ENCODE results near the gene PCDH20.

The PCDH20 gene

DNA sequence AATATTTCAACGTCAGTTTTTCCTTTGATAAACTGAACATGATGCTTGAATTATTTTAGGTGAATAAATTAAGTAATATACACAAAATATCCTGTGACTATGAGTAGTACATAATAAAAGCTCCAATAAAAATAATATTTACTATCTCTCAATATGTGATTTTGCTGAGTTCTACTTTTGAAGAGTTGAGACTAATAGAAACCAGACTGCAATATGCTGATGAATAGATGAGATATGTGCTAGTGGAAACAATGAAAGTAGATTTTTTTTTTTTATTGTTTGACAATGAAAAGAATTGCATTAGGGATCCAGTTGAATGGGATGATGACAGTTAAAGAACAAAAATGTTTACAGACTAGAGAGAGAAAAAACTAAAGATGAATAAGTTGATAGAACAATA lies 16.4 kb upstream of the PCDH20 start (continued):
- TF ChIP-seq, protein P1, sequence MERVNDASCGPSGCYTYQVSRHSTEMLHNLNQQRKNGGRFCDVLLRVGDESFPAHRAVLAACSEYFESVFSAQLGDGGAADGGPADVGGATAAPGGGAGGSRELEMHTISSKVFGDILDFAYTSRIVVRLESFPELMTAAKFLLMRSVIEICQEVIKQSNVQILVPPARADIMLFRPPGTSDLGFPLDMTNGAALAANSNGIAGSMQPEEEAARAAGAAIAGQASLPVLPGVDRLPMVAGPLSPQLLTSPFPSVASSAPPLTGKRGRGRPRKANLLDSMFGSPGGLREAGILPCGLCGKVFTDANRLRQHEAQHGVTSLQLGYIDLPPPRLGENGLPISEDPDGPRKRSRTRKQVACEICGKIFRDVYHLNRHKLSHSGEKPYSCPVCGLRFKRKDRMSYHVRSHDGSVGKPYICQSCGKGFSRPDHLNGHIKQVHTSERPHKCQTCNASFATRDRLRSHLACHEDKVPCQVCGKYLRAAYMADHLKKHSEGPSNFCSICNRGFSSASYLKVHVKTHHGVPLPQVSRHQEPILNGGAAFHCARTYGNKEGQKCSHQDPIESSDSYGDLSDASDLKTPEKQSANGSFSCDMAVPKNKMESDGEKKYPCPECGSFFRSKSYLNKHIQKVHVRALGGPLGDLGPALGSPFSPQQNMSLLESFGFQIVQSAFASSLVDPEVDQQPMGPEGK (tag by site-specific recombination; IDR thresholded peaks at IDR 0.05) = no peak
- TF ChIP-seq ZNF792 (tag by site-specific recombination; IDR thresholded peaks at IDR 0.05) (no peak), ZNF585B (tag by site-specific recombination; IDR thresholded peaks at IDR 0.05) (no peak), SCRT2 (tag by site-specific recombination; IDR thresholded peaks at IDR 0.05) (no peak)

DNA sequence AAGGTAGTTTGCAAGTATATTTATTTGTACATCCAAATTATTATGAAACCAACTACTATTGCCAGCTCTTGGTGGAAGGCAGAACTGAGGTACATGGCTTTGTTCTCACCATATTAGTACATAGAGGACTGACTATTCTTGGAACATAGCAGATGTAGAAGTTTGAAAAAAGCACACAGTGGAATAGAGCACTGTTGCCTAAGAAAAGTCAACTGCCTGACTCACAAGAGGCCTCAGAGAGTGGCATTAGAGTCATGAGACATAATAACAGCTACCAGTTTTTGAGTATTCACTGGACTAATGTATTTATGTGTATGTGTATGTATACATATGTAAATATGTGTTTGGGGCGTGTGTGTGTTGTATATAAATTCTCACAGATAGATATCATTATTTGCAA lies 8.3 kb upstream of the PCDH20 start:
- Histone ChIP-seq H3K4me1 (ENCODE audit: control insufficient read depth, insufficient read depth, low read length) (no peaks in the 10 kb centered on the region), H3K36me3 (ENCODE audit: control insufficient read depth in 2 of 2, insufficient read depth in 1 of 2, low read length in 2 of 2) (no peaks in the 10 kb centered on the region), H3K27ac (ENCODE audit: extremely low read depth, low read depth, low read length) (no peak overlapping the region), H3K9me3 (ENCODE audit: control insufficient read depth, insufficient read depth, low read depth, low read length) (no peaks in the 10 kb centered on the region), H3K4me3 (ENCODE audit: low read depth, low read length) (no peak overlapping the region)
- ChIA-PET CTCF (no interaction called here), POLR2A (no interaction called here)
- no peak for TF ChIP-seq ZNF394 (tag by site-specific recombination; IDR thresholded peaks at IDR 0.05; ENCODE audit: borderline replicate concordance)
- no peak for TF ChIP-seq ZNF341 (tag by site-specific recombination; IDR thresholded peaks at IDR 0.05; ENCODE audit: low read depth)
- TF ChIP-seq ZNF747 (tag by site-specific recombination; IDR thresholded peaks at IDR 0.05) = no peak
- TF ChIP-seq ZNF600 (tag by site-specific recombination; IDR thresholded peaks at IDR 0.05) = no peak

DNA sequence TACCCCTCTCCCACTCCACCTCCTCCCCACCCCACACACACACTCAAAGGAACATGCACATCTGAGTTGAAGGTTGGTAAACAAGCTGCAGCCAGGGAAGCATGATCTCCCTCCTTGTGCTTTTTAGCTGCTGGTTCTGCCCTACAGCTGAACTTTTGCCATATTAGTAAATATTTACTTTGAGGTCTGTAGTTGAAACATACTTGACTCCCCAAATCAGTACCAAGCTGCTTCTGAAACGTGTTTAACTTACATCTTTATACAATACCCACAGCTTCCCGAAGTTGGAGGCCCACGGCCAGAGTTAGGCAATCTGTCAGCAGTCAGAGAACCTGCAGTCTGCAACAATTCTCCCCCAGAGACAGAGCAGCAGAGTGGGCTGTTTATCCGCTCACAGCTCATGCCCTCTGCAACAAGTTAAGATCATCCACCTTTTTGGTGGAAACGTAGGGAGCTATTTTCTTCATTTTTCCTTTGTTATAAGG lies 1.5 kb upstream of the PCDH20 start:
- peaks cover 0 to 7% of the 10 kb centered on the region in 2 experiments; a peak in 1 of 3 replicates for H3K36me3 ChIP-seq (ENCODE audit: control insufficient read depth in 2 of 2, insufficient read depth in 1 of 2, low read length in 2 of 2)
- CTCF ChIA-PET = no interaction called here
- no peak overlapping the region for H3K4me3 ChIP-seq (ENCODE audit: low read depth, low read length)
- H3K4me1 ChIP-seq (ENCODE audit: control insufficient read depth, insufficient read depth, low read length) = no peaks in the 10 kb centered on the region
- no peak overlapping the region for H3K27ac ChIP-seq (ENCODE audit: extremely low read depth, low read depth, low read length)
- TF ChIP-seq, protein P2, sequence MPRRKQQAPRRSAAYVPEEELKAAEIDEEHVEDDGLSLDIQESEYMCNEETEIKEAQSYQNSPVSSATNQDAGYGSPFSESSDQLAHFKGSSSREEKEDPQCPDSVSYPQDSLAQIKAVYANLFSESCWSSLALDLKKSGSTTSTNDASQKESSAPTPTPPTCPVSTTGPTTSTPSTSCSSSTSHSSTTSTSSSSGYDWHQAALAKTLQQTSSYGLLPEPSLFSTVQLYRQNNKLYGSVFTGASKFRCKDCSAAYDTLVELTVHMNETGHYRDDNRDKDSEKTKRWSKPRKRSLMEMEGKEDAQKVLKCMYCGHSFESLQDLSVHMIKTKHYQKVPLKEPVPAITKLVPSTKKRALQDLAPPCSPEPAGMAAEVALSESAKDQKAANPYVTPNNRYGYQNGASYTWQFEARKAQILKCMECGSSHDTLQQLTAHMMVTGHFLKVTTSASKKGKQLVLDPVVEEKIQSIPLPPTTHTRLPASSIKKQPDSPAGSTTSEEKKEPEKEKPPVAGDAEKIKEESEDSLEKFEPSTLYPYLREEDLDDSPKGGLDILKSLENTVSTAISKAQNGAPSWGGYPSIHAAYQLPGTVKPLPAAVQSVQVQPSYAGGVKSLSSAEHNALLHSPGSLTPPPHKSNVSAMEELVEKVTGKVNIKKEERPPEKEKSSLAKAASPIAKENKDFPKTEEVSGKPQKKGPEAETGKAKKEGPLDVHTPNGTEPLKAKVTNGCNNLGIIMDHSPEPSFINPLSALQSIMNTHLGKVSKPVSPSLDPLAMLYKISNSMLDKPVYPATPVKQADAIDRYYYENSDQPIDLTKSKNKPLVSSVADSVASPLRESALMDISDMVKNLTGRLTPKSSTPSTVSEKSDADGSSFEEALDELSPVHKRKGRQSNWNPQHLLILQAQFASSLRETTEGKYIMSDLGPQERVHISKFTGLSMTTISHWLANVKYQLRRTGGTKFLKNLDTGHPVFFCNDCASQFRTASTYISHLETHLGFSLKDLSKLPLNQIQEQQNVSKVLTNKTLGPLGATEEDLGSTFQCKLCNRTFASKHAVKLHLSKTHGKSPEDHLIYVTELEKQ (tag by site-specific recombination; IDR thresholded peaks at IDR 0.05; ENCODE audit: borderline replicate concordance) = no peak
- TF ChIP-seq ZBTB21 (tag by site-specific recombination; IDR thresholded peaks at IDR 0.05) (no peak), RBAK (tag by site-specific recombination; IDR thresholded peaks at IDR 0.05) (no peak), YY1 (tag by site-specific recombination; IDR thresholded peaks at IDR 0.05) (no peak), ZNF510 (tag by site-specific recombination; IDR thresholded peaks at IDR 0.05; ENCODE audit: insufficient replicate concordance) (no peak), ZBTB20 (tag by site-specific recombination; IDR thresholded peaks at IDR 0.05) (no peak), ZNF335 (tag by site-specific recombination; conservative IDR thresholded peaks at IDR 0.05) (no peak), ZNF175 (tag by site-specific recombination; IDR thresholded peaks at IDR 0.05) (no peak), ZFP37 (tag by site-specific recombination; IDR thresholded peaks at IDR 0.05) (no peak), ZNF394 (tag by site-specific recombination; IDR thresholded peaks at IDR 0.05; ENCODE audit: borderline replicate concordance) (no peak), ZNF184 (tag by site-specific recombination; IDR thresholded peaks at IDR 0.05) (no peak)
- TF ChIP-seq, protein P3, sequence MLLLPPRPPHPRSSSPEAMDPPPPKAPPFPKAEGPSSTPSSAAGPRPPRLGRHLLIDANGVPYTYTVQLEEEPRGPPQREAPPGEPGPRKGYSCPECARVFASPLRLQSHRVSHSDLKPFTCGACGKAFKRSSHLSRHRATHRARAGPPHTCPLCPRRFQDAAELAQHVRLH (tag by site-specific recombination; IDR thresholded peaks at IDR 0.05) = no peak
- TF ChIP-seq, protein P4, sequence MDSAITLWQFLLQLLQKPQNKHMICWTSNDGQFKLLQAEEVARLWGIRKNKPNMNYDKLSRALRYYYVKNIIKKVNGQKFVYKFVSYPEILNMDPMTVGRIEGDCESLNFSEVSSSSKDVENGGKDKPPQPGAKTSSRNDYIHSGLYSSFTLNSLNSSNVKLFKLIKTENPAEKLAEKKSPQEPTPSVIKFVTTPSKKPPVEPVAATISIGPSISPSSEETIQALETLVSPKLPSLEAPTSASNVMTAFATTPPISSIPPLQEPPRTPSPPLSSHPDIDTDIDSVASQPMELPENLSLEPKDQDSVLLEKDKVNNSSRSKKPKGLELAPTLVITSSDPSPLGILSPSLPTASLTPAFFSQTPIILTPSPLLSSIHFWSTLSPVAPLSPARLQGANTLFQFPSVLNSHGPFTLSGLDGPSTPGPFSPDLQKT (IDR thresholded peaks at IDR 0.05; ENCODE audit: borderline replicate concordance, low read depth, low read length) = no peak
- TF ChIP-seq, protein P5, sequence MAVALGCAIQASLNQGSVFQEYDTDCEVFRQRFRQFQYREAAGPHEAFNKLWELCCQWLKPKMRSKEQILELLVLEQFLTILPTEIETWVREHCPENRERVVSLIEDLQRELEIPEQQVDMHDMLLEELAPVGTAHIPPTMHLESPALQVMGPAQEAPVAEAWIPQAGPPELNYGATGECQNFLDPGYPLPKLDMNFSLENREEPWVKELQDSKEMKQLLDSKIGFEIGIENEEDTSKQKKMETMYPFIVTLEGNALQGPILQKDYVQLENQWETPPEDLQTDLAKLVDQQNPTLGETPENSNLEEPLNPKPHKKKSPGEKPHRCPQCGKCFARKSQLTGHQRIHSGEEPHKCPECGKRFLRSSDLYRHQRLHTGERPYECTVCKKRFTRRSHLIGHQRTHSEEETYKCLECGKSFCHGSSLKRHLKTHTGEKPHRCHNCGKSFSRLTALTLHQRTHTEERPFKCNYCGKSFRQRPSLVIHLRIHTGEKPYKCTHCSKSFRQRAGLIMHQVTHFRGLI (tag by site-specific recombination; IDR thresholded peaks at IDR 0.05) = no peak
- TF ChIP-seq, protein P6, sequence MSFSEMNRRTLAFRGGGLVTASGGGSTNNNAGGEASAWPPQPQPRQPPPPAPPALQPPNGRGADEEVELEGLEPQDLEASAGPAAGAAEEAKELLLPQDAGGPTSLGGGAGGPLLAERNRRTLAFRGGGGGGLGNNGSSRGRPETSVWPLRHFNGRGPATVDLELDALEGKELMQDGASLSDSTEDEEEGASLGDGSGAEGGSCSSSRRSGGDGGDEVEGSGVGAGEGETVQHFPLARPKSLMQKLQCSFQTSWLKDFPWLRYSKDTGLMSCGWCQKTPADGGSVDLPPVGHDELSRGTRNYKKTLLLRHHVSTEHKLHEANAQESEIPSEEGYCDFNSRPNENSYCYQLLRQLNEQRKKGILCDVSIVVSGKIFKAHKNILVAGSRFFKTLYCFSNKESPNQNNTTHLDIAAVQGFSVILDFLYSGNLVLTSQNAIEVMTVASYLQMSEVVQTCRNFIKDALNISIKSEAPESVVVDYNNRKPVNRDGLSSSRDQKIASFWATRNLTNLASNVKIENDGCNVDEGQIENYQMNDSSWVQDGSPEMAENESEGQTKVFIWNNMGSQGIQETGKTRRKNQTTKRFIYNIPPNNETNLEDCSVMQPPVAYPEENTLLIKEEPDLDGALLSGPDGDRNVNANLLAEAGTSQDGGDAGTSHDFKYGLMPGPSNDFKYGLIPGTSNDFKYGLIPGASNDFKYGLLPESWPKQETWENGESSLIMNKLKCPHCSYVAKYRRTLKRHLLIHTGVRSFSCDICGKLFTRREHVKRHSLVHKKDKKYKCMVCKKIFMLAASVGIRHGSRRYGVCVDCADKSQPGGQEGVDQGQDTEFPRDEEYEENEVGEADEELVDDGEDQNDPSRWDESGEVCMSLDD (tag by site-specific recombination; IDR thresholded peaks at IDR 0.05) = no peak
- H3K9me3 ChIP-seq (ENCODE audit: control insufficient read depth, insufficient read depth, low read depth, low read length) = no peaks in the 10 kb centered on the region
- POLR2A ChIA-PET = no interaction called here

Measured in HEK293 (cell line).